Measurements from ENCODE around the gene FANCM.
"Not testable (repeated sequence)": the region's sequence is repeated elsewhere in the genome, so short reads cannot be mapped to it uniquely, and the experiment has no call there.

Gene FANCM

GRCh38 chr14:45140661-45141187 is 5.0 kb downstream of the FANCM start:
- DNase-seq, result no peak

GRCh38 chr14:45142083-45142482 is 6.4 kb downstream of the FANCM start:
- not testable (repeated sequence) for DNase-seq

- no peak for DNase-seq
These were observed 8.9 kb downstream of the FANCM start for GRCh38 chr14:45144658-45145057.

GRCh38 chr14:45145214-45145613 is 9.5 kb downstream of the FANCM start:
- no peak for DNase-seq

- no peak for DNase-seq
These were observed 13.9 kb downstream of the FANCM start for GRCh38 chr14:45149602-45150001.

- DNase-seq, result no peak
These were observed 14.7 kb downstream of the FANCM start for GRCh38 chr14:45150386-45150890.

- no peak for DNase-seq
These were observed 20.3 kb downstream of the FANCM start for GRCh38 chr14:45156067-45156466.

GRCh38 chr14:45169906-45170305 is 34.2 kb downstream of the FANCM start:
- DNase-seq, result no peak

GRCh38 chr14:45177076-45177475 is 41.3 kb downstream of the FANCM start:
- no peak for DNase-seq

GRCh38 chr14:45181329-45181728 is 45.6 kb downstream of the FANCM start:
- no peak for DNase-seq

GRCh38 chr14:45181806-45182205 is 46.1 kb downstream of the FANCM start:
- no peak for DNase-seq

GRCh38 chr14:45185100-45185814 is 49.5 kb downstream of the FANCM start:
- DNase-seq, result no peak

- DNase-seq, result no peak
These were observed 59.2 kb downstream of the FANCM start for GRCh38 chr14:45194964-45195363.

GRCh38 chr14:45198551-45198950 is 62.8 kb downstream of the FANCM start:
- no peak for DNase-seq

GRCh38 chr14:45199230-45199629 is 63.5 kb downstream of the FANCM start:
- DNase-seq, result no peak

- DNase-seq, result no peak
These were observed 66.2 kb downstream of the FANCM start for GRCh38 chr14:45201905-45202304.

GRCh38 chr14:45204241-45204640 is 68.5 kb downstream of the FANCM start:
- DNase-seq, result no peak

GRCh38 chr14:45210159-45210558 is 74.4 kb downstream of the FANCM start:
- DNase-seq, result no peak

GRCh38 chr14:45211295-45211694 is 75.6 kb downstream of the FANCM start:
- DNase-seq, result no peak

- no peak for DNase-seq
These were observed 76.5 kb downstream of the FANCM start for GRCh38 chr14:45212231-45212630.

GRCh38 chr14:45213716-45214115 is 78.0 kb downstream of the FANCM start:
- not testable (repeated sequence) for DNase-seq

GRCh38 chr14:45214341-45214740 is 78.6 kb downstream of the FANCM start:
- not testable (repeated sequence) for DNase-seq

- no peak for DNase-seq
These were observed 86.9 kb downstream of the FANCM start for GRCh38 chr14:45222485-45223262.

- no peak for DNase-seq
These were observed 91.8 kb downstream of the FANCM start for GRCh38 chr14:45227566-45227965.

Data from activated CD8-positive, alpha-beta memory T cell treated with anti-CD3 and anti-CD28 coated beads, Interleukin-2, amount 50 U/mL, for 48 hours (primary cell).